COLO829 (cell line): ENCODE results near the gene RAB18.
"Not testable (repeated sequence)": the region's sequence is repeated elsewhere in the genome, so short reads cannot be mapped to it uniquely, and the experiment has no call there.

Experiments used
- DNase-seq: peaks from one replicate; pipeline ENCODE4 v3.0.0; 2012; ENCODE audit warnings: low spot score

The RAB18 gene

DNA sequence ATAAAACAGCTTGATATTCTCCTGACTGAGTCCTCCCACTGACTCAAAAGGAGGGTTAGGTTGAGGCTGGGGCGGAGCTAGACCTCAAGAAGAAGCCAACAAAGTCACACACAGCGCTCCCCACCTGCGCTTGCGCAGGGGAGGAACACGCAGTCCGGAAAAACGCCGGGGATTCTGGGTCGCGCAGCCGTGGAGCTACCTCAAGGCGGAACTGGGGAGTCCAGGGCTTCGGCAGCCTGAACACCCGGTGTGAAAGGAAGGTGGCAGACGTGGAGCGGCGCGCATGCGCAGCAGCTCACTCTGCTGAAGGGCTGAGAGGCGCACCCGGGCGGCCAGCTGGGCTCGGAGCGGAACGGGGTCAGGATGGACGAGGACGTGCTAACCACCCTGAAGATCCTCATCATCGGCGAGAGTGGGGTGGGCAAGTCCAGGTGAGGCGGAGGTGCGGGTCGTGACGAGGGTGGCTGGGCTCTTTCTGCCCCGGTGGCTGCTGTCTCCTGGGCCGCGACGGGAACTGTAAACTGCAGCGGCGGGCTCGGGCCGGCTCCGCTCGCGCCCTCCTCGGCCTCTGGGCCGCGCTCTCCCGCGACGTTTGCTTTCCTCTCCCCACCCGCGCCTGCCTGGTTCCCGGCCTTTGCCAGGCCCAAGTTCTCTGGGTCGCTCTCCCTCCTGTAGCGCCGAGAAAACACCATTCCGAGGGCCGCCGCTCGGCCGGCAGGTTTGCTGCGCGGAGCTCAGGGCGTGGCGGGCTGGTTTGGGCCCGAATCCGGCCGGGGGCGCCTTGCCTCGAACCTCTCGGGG, at the start of gene RAB18:
RAB18 (plus strand) TSS at position 298 of the 801 bp plus-strand sequence; CDS start at position 364, 66 bp downstream.
- DNase-seq: peak; percentile 93

DNA sequence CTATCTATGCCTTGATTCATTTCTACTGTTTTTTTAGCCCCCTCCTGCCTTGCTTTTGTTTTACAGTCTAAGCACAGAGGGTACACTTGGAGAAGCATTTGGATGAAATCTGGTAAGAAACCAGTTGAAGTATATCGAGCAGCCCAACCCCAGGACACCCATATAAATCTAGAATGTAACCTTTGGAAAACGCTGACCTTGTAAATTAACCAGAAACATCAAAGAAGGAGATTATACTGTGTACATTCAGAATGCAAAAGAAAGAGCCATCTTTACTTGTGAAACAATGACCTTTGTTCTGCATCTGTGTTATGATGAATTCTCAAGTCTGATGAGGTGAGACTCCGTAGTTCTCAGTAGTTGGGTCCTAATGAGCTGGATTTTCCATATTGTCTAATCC, 49.3 kb upstream of the RAB18 start:
- no peak for DNase-seq

DNA sequence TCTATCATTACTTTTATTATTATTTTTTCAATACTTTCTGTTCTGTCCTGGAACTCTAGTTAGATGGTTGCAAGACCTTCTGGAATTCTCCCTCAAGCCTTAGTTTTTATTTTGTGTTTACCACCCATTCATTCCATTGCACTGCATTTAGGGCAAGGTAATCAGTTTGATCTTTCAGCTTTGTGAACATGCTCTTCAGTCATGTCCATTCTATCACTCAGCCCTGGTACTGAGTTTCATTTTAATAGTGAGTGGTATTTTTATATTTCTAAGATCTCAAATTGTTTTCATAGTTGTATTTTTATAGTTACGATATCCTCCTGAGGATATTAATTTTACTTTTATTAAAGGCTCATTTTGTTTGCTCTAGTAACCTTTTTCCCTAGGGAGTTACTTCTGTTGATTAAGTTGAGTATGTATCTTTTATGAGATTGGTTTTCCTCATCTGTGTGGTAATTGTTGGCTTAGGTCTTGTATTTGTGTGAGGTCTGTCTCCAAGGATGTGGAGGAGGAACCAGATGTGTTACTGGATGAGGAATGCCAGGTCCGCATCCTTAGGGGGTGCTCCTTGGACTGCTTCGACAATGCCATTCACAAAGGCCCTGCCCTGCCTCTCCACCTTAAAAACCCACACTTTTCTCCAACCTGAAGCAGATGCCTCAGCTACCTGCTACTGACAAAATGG, 46.7 kb upstream of the RAB18 start:
- DNase-seq: no peak

GRCh38 chr10:27457966-27458365, 46.1 kb upstream of the RAB18 start:
- DNase-seq: no peak

DNA sequence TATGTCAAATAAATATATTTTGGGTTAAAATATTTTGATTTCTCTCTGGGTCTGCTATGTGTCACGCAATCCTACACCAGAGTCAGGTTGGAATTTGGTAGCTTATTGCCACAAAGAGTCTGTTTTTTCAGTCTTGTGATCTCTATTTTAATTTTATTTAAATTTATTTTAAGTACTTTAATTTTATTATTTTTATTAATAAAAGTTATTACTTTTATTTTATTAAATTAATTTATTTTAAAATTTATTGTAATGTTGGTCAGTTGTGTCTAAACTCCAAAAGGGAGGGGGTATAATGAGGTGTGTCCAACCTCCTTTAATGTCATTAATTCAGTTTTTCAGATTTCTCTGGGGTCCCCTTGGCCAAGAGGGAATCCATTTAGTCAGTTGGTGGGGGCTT, 42.8 kb upstream of the RAB18 start:
- DNase-seq: no peak

- no peak for DNase-seq
These were observed 40.1 kb upstream of the RAB18 start for GRCh38 chr10:27463961-27464360.

DNA sequence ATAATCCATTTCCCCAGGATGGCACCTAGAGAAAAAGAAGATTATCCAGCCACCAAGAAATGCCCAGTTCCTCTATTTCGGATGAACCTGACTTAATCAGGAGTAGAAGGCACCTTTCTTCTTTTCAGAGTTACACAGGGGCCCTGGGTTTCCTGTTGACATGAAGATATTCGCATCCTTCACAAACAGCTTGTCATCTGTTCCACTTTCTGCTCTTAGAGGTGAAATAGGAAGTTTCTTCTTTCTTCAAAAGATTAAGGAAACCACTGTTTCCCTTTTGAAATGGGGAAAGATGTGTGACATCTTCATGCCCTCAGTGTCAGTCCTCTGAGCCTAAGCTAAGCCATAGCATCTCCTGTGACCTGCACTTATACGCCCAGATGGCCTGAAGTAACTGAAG, 39.1 kb upstream of the RAB18 start:
- no peak for DNase-seq

GRCh38 chr10:27465596-27465995, 38.5 kb upstream of the RAB18 start:
- not testable (repeated sequence) for DNase-seq

DNA sequence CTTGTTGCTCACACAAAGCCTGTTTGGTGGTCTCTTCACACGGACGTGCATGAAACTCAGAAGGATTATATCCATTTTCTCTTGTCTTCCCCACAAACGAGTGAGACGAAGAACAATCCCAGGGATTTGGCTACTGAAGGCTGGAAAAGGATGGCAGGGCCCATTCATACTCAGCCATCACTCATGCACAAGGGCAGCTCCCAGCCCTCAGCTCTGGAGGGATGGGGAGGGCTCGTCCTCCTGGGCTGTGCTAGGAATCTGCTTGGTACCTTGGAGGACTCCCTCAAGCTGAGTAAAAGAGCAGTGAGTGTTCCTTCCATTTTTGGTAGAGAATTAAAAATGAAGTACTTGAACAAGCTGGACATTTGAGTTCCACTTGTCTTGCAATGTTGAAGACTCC, 33.2 kb upstream of the RAB18 start:
- no peak for DNase-seq

DNA sequence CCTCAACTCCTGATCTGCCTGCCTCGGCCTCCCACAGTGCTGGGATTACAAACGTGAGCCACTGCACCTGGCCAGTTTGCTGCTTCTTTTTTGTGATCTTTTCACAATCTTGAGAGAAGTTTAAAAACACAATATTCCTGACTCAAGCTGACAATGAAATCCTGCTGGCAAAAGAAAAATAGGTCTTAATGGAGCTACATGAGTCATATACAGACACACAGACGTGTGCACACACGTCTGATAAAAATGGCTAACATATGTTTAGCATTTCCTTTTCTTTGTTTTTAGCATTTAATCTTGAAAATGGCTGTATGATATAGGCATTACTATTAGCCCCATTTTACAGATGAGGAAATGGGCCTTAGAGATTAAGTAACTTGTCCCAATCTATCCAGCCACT, 29.4 kb upstream of the RAB18 start:
- DNase-seq: no peak

DNA sequence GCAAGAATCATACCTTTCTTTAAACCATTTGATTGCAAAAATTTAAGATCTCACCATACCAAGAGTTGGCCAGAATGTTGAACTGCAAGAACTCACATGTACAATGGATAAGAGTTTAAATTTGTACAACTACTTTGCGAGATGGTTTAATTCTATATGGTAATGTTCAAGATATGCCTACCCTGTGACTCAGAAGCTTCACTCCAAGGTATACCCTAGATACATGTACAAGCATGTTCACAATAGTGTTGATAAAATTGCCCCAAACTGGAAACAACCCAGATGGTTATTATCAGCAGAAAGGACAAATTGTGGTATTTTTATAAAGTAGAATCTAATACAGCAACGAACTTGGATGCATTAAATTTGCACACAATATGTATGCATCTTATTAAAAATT, 25.1 kb upstream of the RAB18 start:
- DNase-seq: no peak

DNA sequence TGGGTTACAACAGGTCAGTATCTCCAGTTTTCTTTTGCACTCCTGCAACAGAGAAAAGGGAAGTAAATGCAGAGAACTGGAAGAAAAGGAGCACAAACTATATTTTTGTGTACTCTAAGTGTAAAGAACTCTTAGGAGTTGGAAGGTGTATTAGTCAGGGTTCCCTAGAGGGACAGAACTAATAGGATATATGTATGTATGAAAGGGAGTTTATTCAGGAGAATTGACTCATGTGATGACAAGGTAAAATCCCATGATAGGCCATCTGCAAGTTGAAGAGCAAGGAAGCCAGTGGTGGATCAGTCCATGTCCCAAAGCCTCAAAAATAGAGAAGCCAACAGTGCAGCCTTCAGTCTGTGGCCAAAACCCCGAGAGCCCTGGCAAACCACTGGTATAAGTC, 22.6 kb upstream of the RAB18 start:
- DNase-seq: no peak

GRCh38 chr10:27482984-27483956, 20.8 kb upstream of the RAB18 start:
- DNase-seq: no peak

- DNase-seq: no peak
These were observed 18.7 kb upstream of the RAB18 start for GRCh38 chr10:27485368-27485767.

- no peak for DNase-seq
These were observed 18.1 kb upstream of the RAB18 start for GRCh38 chr10:27485986-27486385.

DNA sequence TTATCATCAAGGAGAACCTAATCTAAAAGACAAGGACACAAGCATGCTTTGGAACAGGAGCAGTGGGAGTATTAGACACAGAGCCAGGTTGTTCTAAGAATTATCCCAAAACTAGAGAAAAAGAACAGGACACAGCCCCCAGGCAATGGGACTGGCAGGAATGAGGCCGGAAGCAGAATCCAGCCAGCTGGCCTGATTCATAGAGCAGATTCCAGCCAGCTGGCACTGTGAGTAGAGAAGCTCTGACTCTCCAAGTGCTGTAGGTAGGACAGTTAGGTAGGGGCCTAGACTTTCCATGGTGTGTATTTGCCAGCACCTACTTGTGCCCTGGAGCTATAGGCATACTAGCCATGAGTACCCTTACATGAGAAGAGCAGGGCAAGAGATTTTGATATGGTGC, 13.3 kb upstream of the RAB18 start:
- no peak for DNase-seq

DNA sequence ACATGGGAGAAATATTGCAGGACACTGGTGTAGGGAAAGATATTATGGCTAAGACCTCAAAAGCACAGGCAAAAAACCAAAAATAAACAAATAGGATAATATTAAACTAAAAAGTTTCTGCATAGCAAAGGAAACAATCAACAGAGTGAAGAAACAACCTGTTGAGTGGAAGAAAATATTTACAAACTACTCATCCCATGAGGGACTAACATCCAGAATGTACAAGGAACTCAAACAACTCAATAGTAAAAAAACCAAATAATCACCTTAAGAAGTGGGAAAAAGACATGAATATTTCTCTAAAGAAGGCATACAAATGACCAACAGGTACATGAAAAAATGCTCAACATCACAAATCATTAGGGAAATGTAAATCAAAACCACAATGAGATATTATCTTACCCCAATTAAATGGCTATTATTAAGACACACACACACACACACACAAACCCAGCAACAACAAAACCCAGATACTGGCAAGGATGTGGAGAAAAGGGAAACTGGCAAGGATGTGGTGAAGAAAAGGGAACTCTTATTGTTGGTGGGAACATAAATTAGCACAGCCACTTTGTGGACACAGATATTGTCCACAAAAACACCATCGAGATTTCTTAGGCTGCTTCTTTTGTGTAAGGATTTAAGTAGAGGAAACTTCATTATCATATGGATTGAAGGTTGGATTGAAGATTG, 9.8 kb upstream of the RAB18 start:
- DNase-seq: no peak

GRCh38 chr10:27496137-27496536, 8.0 kb upstream of the RAB18 start:
- no peak for DNase-seq

- no peak for DNase-seq
These were observed 4.0 kb upstream of the RAB18 start for GRCh38 chr10:27500096-27500495.

DNA sequence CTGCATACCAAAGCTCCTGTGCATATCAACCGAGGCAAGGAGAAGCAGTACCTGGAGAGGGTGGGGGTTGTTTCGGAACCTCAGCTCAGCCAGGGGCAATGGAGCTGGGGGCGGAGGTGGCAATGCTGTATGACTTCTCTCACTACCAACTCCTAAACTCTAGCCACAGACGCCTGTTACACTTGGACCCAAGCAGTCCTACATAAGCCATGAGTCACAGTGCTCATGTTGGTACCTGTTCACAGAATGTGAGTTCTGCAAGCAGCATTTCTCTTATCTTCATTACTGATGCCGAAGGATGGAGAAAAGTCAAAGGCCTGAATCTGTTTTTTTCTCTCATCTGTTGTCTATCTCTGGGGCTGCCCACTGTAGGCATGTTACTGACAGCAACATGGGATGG, 3.2 kb upstream of the RAB18 start:
- no peak for DNase-seq

DNA sequence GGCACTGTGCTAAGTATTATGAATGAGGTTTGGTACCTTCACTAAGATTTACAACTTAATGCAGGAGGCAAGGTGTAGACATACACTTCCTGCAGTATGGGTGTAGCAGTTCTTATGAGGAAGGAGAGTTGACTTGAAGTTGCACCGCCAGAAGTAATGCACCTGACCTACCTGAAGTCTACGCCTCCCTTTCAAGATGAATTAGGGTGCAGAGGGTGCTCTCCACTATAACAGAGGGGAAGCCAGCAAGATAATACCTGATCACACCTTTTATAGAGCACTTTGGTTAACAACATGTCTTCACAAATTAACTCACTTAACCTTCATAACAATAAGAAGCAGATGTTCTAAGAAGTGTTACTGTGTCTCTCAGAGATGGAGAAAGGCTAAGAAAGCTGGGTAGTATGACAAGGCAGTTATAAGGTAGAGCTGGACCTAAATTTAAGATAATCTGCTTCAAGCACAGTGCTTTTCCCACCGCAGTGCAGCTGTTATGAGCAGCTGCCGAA, 552 bp upstream of the RAB18 start:
- no peak for DNase-seq
